Body of pancreas (tissue), 4 donors: ENCODE results near the gene ABCG8. TPM values are rescaled to one million over a fixed set of nuclear protein-coding genes. Genes with fewer than 3 reads are reported as not detected.

Source experiments
- ATAC-seq: fragments of 150-250 bp; one replicate; pipeline ENCODE4 v1.9.1; 2016
- DNase-seq, 4 donors: peaks; one replicate each; pipeline ENCODE4 v3.0.0-alpha.2; 2019
- H3K27ac ChIP-seq, 4 donors: fragments of 200-600 bp; sonication (generic); 1 replicate in 3 of 4; 2 replicates in 1 of 4; pipeline versions ENCODE4 v1.5.1 to v1.6.1; 2016 to 2019; ENCODE audit warnings: mild to moderate bottlenecking in 1 of 4, mixed read lengths in 1 of 4, moderate library complexity in 1 of 4
- H3K27me3 ChIP-seq, 2 donors: fragments of 200-600 bp; sonication (generic); one replicate each; pipeline ENCODE4 v1.6.0; 2016; ENCODE audit warnings: mild to moderate bottlenecking in 1 of 2
- H3K36me3 ChIP-seq, 2 donors: fragments of 200-600 bp; sonication (generic); replicated peaks in 1 of 2; 2 replicates each; pipeline ENCODE4 v1.5.1; 2016; ENCODE audit warnings: low read depth in 2 of 2; ENCODE audit not compliant: insufficient read depth in 1 of 2
- H3K4me1 ChIP-seq: fragments of 200-600 bp; sonication (generic); one replicate; pipeline ENCODE4 v1.6.0; 2016
- H3K4me3 ChIP-seq, 2 donors: fragments of 200-600 bp; sonication (generic); 1 replicate in 1 of 2; 2 replicates in 1 of 2; pipeline ENCODE4 v1.5.1; 2016 to 2019
- H3K9me3 ChIP-seq, 3 donors: fragments of 200-600 bp; sonication (generic); 1 replicate in 2 of 3; 2 replicates in 1 of 3; pipeline ENCODE4 v1.5.1; 2016
- POLR2A ChIP-seq, 3 donors: fragments of 450-650 bp; IDR thresholded peaks; one replicate each; pipeline ENCODE4 v1.6.1; 2016; ENCODE audit warnings: antibody characterized with exemption in 3 of 3, mild to moderate bottlenecking in 2 of 3
- WGBS, 2 donors: methylation state at CpG; one replicate each; pipeline ENCODE4 v1.1.5; 2017; 5-methylcytosine and 5-hydroxymethylcytosine counted together
- intact Hi-C: fragments of 100-400 bp; cut with DNase I; formaldehyde crosslinking; loops from one replicate; pipeline ENCODE4 v1.15.1; 2023
- total RNA-seq, 2 donors: library from RNA; depleted of rRNA; stranded (reverse); fragments of >200 nt; gene quantifications; one replicate each; pipeline ENCODE4 v1.1.0, GENCODE V29; 2016
- TF ChIP-seq, protein P1 (sequence below), 7 experiments: fragments of 450-650 bp in 4 of 7; fragments of 200-600 bp in 3 of 7; sonication (generic) in 3 of 7; IDR thresholded peaks; one replicate each; pipeline ENCODE4 v1.5.1; 2016 to 2019; ENCODE audit warnings: antibody characterized with exemption in 7 of 7

ABCG8 gene
- total RNA-seq, 2 donors from 2014 or later, result not detected

DNA sequence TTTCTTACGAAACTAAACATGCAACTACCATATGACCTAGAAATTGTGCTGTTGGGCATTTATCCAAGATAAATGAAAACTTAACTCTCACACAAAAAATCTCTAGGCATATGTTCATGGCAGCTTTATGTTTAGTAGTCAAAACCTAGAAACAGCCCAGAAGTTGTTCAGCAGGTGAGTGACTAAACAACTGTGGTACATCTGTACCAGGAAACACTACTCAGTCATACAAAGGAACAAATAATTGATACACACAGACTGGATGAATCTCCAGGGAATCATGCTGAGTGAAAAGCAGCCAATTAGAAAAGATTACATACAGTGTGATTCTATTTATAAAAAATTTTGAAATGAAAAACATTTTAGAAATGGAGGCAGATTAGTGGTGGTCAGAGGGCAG lies 35.7 kb upstream of the ABCG8 start:
- H3K9me3 ChIP-seq, result no peaks in the 10 kb centered on the region
- ATAC-seq (no peak), DNase-seq (no peak)
- peaks cover 5% of the 10 kb centered on the region for H3K4me1 ChIP-seq
- no peak overlapping the region for H3K27ac ChIP-seq
- no peak overlapping the region for H3K4me3 ChIP-seq
- intact Hi-C loops, result no loop called here
- H3K27me3 ChIP-seq, result no peaks in the 10 kb centered on the region
- no peaks in the 10 kb centered on the region for H3K36me3 ChIP-seq
- WGBS, 2 donors, result 57 to 67% methylated on average over 1 of the region's 1 CpG
- TF ChIP-seq POLR2A (IDR thresholded peaks at IDR 0.05), result no peak
- TF ChIP-seq, protein P1, sequence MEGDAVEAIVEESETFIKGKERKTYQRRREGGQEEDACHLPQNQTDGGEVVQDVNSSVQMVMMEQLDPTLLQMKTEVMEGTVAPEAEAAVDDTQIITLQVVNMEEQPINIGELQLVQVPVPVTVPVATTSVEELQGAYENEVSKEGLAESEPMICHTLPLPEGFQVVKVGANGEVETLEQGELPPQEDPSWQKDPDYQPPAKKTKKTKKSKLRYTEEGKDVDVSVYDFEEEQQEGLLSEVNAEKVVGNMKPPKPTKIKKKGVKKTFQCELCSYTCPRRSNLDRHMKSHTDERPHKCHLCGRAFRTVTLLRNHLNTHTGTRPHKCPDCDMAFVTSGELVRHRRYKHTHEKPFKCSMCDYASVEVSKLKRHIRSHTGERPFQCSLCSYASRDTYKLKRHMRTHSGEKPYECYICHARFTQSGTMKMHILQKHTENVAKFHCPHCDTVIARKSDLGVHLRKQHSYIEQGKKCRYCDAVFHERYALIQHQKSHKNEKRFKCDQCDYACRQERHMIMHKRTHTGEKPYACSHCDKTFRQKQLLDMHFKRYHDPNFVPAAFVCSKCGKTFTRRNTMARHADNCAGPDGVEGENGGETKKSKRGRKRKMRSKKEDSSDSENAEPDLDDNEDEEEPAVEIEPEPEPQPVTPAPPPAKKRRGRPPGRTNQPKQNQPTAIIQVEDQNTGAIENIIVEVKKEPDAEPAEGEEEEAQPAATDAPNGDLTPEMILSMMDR (IDR thresholded peaks at IDR 0.05), result no peak

DNA sequence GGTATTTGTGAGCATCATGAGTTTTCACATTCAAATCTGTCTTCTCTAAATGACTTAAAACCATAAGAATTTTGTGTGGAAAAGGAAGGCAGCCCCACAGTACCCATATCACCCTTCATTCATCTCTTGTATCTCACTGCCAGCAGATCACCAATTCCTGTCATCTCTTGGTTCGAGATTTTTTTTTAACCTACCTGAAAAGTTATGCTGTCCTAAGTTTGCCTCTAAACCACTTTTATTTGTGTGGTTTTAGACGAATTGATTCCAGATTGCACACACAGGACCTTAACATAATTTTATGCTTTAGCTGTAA lies 32.1 kb upstream of the ABCG8 start:
- Histone ChIP-seq H3K9me3 (no peaks in the 10 kb centered on the region), H3K4me1 (peaks cover 5% of the 10 kb centered on the region), H3K36me3 (peaks cover 0 to 7% of the 10 kb centered on the region in 2 donors), H3K27ac (no peak overlapping the region), H3K4me3 (no peak overlapping the region), H3K27me3 (no peaks in the 10 kb centered on the region)
- DNase-seq, result no peak
- ATAC-seq, result no peak
- no peak for TF ChIP-seq POLR2A (IDR thresholded peaks at IDR 0.05)
- TF ChIP-seq, protein P1 (IDR thresholded peaks at IDR 0.05), result no peak
- intact Hi-C loops, result no loop called here
- 49 to 51% methylated on average over 2 of the region's 2 CpGs for WGBS, 2 donors

GRCh38 chr2:43810452-43810851 lies 28.3 kb upstream of the ABCG8 start:
- DNase-seq (no peak), ATAC-seq (no peak)
- TF ChIP-seq, protein P1 (IDR thresholded peaks at IDR 0.05), result no peak
- no peak for TF ChIP-seq POLR2A (IDR thresholded peaks at IDR 0.05)
- Histone ChIP-seq H3K4me1 (peaks cover 5% of the 10 kb centered on the region), H3K27me3 (no peaks in the 10 kb centered on the region), H3K36me3 (peaks cover 0 to 7% of the 10 kb centered on the region in 2 donors), H3K4me3 (no peak overlapping the region), H3K27ac (no peak overlapping the region), H3K9me3 (no peaks in the 10 kb centered on the region)
- intact Hi-C loops, result no loop called here
- WGBS, 2 donors, result 61 to 64% methylated on average over 2 of the region's 2 CpGs

DNA sequence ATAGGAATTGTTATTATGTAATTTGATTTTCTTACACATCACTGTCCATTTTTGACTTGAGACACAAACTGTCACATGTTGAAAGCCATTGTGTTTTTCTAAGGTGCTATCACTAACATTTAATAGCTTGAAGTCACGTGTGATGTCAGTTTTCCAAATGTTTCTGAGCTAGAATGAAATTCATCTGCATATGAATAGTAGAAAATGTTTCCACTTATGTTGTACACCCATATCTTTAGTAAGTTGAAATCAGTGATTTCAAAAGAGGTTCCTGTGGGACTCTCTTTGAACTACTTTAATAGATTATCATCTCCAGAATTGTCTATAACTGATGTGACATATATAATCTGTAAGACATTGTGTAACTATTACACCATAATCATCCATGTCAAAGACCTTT lies 27.9 kb upstream of the ABCG8 start:
- H3K27ac ChIP-seq, result no peak overlapping the region
- H3K4me3 ChIP-seq, result no peak overlapping the region
- no peaks in the 10 kb centered on the region for H3K27me3 ChIP-seq
- H3K9me3 ChIP-seq, result no peaks in the 10 kb centered on the region
- WGBS, 2 donors, result 73 to 76% methylated on average over 1 of the region's 1 CpG
- TF ChIP-seq POLR2A (IDR thresholded peaks at IDR 0.05), result no peak
- TF ChIP-seq, protein P1 (IDR thresholded peaks at IDR 0.05), result no peak
- DNase-seq (no peak), ATAC-seq (no peak)
- intact Hi-C loops, result no loop called here
- peaks cover 0 to 7% of the 10 kb centered on the region in 2 donors for H3K36me3 ChIP-seq
- peaks cover 3% of the 10 kb centered on the region for H3K4me1 ChIP-seq

- no peak for ATAC-seq
- TF ChIP-seq, protein P1 (IDR thresholded peaks at IDR 0.05), result no peak
- no peak for TF ChIP-seq POLR2A (IDR thresholded peaks at IDR 0.05)
- Histone ChIP-seq H3K9me3 (no peaks in the 10 kb centered on the region), H3K4me3 (no peak overlapping the region), H3K4me1 (no peaks in the 10 kb centered on the region), H3K27me3 (no peaks in the 10 kb centered on the region), H3K27ac (no peak overlapping the region), H3K36me3 (peaks cover 0 to 7% of the 10 kb centered on the region in 2 donors)
- DNase-seq, result no peak
- WGBS, 2 donors, result 59 to 63% methylated on average over 2 of the region's 2 CpGs
- intact Hi-C loops, result no loop called here
Measured at GRCh38 chr2:43812006-43812405, 26.8 kb upstream of the ABCG8 start.
